AG09319 (cell line): Measurements from ENCODE around the gene KMT5B.
A peak's percentile ranks its signal among the peaks of the same experiment; 100 is the strongest.

Experiments used
- DNase-seq: peaks from one replicate; pipeline ENCODE4 v3.0.0-alpha.2; 2010; ENCODE audit warnings: low read depth; ENCODE audit errors: extremely low read depth
- TF ChIP-seq, protein P1 (sequence below): IDR thresholded peaks from 2 replicates; pipeline ENCODE4 v1.5.1; 2011; ENCODE audit warnings: low read depth, mild to moderate bottlenecking, inconsistent platforms, low read length, moderate library complexity

The KMT5B gene

DNA sequence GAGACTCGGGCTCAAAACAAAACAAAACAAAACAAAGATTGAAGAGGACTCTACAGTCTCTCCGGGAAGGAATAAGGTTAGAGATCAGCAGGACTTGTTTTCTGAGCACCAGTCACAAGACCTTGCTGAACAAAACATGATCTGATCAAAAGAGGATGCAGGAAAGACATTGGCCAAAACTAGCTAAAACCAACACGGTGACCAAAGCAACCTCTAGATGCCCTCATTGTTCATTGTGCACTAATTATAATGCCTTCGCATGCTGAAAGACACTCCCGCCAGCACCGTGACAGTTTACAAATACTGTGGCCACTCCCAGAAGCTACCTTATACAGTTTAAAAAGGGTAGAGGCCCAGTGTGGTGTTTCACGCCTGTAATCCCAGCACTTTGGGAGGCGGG lies 76.2 kb downstream of the KMT5B start:
- DNase-seq: no peak
- TF ChIP-seq, protein P1, sequence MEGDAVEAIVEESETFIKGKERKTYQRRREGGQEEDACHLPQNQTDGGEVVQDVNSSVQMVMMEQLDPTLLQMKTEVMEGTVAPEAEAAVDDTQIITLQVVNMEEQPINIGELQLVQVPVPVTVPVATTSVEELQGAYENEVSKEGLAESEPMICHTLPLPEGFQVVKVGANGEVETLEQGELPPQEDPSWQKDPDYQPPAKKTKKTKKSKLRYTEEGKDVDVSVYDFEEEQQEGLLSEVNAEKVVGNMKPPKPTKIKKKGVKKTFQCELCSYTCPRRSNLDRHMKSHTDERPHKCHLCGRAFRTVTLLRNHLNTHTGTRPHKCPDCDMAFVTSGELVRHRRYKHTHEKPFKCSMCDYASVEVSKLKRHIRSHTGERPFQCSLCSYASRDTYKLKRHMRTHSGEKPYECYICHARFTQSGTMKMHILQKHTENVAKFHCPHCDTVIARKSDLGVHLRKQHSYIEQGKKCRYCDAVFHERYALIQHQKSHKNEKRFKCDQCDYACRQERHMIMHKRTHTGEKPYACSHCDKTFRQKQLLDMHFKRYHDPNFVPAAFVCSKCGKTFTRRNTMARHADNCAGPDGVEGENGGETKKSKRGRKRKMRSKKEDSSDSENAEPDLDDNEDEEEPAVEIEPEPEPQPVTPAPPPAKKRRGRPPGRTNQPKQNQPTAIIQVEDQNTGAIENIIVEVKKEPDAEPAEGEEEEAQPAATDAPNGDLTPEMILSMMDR: no peak

DNA sequence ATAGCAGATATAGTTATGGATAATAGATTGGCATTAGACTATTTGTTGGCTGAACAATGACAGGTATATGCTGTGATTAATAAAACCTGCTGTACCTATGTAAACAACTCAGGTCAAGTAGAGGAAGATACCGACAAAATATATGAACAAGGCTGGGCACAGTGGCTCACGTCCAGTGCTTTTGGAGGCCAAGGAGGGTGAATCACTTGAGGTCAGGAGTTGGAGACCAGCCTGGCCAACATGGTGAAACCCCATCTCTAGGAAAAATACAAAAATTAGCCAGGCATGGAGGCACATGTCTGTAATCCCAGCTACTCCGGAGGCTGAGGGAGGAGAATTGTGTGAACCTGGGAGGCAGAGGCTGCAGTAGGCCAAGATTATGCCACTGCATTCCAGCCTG lies 77.9 kb downstream of the KMT5B start:
- no peak for DNase-seq
- TF ChIP-seq, protein P1: no peak

DNA sequence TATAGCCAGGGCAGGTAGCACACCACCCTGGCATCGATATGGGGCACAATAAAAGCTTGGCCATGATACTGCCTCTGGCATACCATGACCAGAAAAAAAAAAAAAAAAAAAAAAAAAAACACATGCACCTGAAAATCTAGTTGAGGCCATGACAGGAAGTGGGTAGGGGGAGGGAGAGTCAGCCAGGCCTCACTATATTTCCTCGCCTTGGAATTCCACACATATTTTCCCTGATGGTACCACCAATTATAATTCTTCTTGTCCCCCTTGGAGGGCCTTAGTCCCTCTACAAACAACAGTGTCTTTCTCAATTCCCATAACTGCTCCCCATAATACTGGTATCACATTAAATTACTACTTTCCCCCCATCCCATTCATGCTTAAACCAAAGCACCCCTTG lies 79.3 kb downstream of the KMT5B start:
- DNase-seq: no peak
- TF ChIP-seq, protein P1: no peak

DNA sequence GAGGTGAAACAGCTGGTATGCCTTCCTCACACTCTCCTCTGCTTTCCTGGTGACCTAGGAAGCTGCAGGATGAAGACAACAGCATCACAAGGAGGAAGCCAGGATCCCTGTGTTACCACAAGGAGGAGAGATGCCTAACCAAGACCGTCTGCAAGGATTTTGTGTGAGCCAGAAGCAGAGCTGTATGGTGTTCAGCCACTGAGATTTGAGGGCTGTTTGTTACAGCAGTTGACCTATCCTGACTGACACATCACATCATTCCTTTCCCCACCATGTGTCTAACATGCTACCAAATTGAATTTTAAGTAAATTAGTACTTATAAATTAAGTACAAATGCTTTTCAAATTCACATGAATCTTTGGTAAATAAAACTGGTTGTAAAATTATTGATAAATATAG lies 83.0 kb downstream of the KMT5B start:
- TF ChIP-seq, protein P1: no peak
- DNase-seq: no peak

DNA sequence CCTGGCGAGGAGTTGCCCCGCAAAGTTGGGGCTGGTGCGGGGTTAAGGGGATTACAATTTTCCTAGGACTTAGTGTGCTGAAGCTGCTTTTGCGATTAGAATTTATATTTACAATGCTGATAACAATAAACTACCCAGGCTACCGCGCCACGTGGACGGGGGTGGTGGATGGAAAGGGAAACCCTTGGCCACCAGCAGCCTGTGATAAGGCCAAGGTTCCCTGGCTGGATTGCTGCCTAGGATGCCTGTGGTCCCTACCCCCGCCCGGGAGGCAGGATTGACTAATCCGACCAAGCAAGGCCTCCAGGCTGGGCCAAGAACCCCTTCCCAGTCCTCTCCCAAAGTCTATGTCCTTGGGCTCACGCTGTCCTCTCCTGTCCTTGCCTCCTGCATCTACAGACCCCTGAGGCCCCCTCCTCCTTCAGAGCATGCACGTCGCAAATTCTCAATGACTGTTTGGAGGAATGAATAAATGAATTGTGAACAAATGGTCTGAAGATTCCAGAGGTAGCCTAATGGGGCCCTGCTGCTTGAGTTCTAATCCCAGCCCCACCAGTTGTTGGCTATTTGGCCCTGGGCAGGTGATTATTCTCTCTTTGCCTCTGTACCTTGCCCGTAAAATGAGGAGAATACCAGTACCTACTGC lies 84.3 kb downstream of the KMT5B start:
- TF ChIP-seq, protein P1: no peak
- peak; percentile 23 for DNase-seq

DNA sequence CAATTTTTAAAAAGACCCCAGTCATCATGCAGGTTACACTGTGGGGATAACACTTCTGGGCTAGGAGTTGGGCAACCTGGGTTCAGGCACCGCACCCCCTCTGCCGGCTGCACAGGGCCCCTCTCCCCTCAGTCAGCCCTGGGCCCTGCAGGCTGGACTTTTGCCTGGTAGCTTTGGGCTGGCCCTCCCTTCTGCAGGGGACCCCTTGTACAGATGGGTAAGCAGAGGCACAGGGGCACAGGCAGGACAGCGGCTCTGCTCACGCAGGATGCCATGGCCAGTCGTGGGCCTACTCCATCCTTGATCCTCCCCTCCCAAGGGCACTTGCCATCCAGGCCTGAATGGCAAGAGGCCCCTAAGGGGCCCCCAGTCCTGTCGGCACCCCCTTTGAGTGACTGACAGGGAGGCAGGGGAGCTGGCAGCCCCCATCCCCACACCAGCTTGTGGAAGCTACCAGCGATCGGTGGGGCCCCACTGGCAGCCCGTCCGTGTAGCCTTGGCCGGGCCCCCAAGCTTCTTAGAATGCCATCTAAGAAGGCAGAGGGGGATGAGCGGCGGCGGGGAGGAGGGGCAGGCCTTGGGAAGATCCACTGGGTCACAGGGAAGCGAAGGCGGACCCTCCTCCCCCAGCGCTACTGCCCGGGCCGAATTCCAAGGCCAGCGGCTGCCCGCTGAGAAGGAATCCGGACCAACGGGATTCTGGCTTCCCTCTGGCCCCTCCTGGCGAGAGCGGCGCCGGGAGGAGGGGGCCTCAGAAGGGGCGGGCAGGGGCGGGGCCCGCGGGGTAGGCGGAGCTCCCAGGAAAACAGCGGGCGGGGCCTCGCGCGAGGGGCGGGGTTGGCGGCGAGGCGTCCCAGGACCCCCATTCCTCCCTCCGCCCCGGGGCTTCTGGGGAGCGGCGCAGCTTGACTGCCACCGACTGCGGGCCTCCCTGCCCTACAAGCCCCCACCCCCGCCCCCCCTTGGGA lies 85.1 kb downstream of the KMT5B start:
- DNase-seq: peak; percentile 18
- TF ChIP-seq, protein P1: no peak

DNA sequence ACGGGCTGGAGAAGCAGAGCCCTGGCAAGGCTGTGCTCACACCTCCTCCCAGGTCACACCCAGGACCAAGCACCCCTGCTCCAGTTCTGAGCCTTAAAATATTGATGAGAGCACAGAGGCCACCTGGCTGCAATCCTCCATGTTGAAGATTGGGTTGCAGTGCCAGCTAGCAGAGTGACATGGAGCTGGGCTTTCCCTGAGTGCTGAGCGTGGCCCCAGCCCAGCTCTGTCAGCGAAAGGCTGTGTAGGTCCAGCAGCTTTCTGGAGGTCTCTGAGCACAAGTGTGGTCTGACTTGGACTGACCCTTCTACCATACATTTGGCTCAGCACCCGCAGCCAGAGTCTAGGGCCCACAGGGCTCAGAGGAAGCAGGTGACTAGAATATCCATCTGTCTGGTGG lies 87.9 kb downstream of the KMT5B start:
- DNase-seq: no peak
- TF ChIP-seq, protein P1: no peak
